Occipital lobe (tissue), 2 donors: ENCODE data around the gene NUPR1. TPM values are rescaled to one million over a fixed set of nuclear protein-coding genes. Genes with fewer than 3 reads are reported as not detected.
"Not testable (repeated sequence)": the region's sequence is repeated elsewhere in the genome, so short reads cannot be mapped to it uniquely, and the experiment has no call there.

Experiments
- DNase-seq: peaks from one replicate; lab custom pipeline; 2025; lab: John Stamatoyannopoulos, UW
- total RNA-seq: library from RNA; depleted of rRNA; stranded (reverse); fragments of >200 nt; gene quantifications from one replicate; pipeline ENCODE4 v1.2.3, GENCODE V29; 2014

NUPR1 gene
- total RNA-seq, 1 donor from 2014 or later, result 0.16 TPM

- no peak for DNase-seq
Measured at GRCh38 chr16:28555561-28555960, 16.8 kb upstream of the NUPR1 start.

GRCh38 chr16:28554634-28555423 is 16.1 kb upstream of the NUPR1 start:
- DNase-seq, result no peak

GRCh38 chr16:28553776-28554633 is 15.2 kb upstream of the NUPR1 start, which contains the start of gene SGF29:
Gene SGF29, plus strand, starts transcription at chr16:28553920. Its CDS starts 27,150 bp downstream, at chr16:28581070.
- peak; percentile 88 for DNase-seq

GRCh38 chr16:28549301-28549899 is 10.6 kb upstream of the NUPR1 start:
- DNase-seq, result no peak

- no peak for DNase-seq
Measured at GRCh38 chr16:28548306-28548802, 9.6 kb upstream of the NUPR1 start.

GRCh38 chr16:28546626-28547025 is 7.9 kb upstream of the NUPR1 start:
- DNase-seq, result no peak

GRCh38 chr16:28545964-28546363 is 7.2 kb upstream of the NUPR1 start:
- not testable (repeated sequence) for DNase-seq

- no peak for DNase-seq
Measured at GRCh38 chr16:28544998-28545397, 6.2 kb upstream of the NUPR1 start.

GRCh38 chr16:28543072-28543471 is 4.3 kb upstream of the NUPR1 start:
- DNase-seq, result no peak

- no peak for DNase-seq
Measured at GRCh38 chr16:28542646-28543045, 3.9 kb upstream of the NUPR1 start.

GRCh38 chr16:28540346-28540745 is 1.6 kb upstream of the NUPR1 start:
- no peak for DNase-seq

GRCh38 chr16:28537964-28538732 is 626 bp downstream of the NUPR1 start:
- no peak for DNase-seq

- no peak for DNase-seq
Measured at GRCh38 chr16:28537076-28537475, 1.7 kb downstream of the NUPR1 start.

- no peak for DNase-seq
Measured at GRCh38 chr16:28534542-28535373, 4.0 kb downstream of the NUPR1 start.

GRCh38 chr16:28532940-28533647 is 5.7 kb downstream of the NUPR1 start:
- no peak for DNase-seq

GRCh38 chr16:28531777-28532744 is 6.7 kb downstream of the NUPR1 start:
- no peak for DNase-seq

- DNase-seq, result no peak
Measured at GRCh38 chr16:28529124-28529523, 9.7 kb downstream of the NUPR1 start.

- no peak for DNase-seq
Measured at GRCh38 chr16:28528463-28528867, 10.3 kb downstream of the NUPR1 start.
